Activated B cell treated with CpG ODN at 0.5 μM for 24 hours (primary cell): ENCODE data around the gene MPPED1. TPM values are rescaled to one million over a fixed set of nuclear protein-coding genes. Genes with fewer than 3 reads are reported as not detected.

Experiments
- ATAC-seq: fragments of 200-7000 bp; cut with Tn5 transposase; one replicate; pipeline ENCODE4 v1.10.0; 2021; ENCODE audit warnings: low read depth, mild to moderate bottlenecking, moderate library complexity
- CTCF ChIA-PET: fragments of 350-600 bp; sonication (Branson Sonifier 250); formaldehyde crosslinking; loops from one replicate; lab custom pipeline; 2021; ENCODE audit warnings: antibody characterized with exemption; lab: Charles Lee
- POLR2A ChIA-PET: fragments of 350-600 bp; sonication (Branson Sonifier 250); formaldehyde crosslinking; loops from one replicate; lab custom pipeline; 2021; ENCODE audit warnings: antibody characterized with exemption; lab: Charles Lee
- DNase-seq: peaks from one replicate; pipeline ENCODE4 v3.0.0; 2022
- H3K27ac Mint-ChIP-seq: one replicate; pipeline ENCODE4 v1.8.0; 2020; ENCODE audit warnings: mixed read lengths
- H3K27me3 Mint-ChIP-seq: one replicate; pipeline ENCODE4 v1.8.0; 2021; ENCODE audit warnings: mixed read lengths
- H3K36me3 Mint-ChIP-seq: one replicate; pipeline ENCODE4 v1.8.0; 2021; ENCODE audit warnings: low read depth, mixed read lengths
- H3K4me1 Mint-ChIP-seq: one replicate; pipeline ENCODE4 v1.8.0; 2021; ENCODE audit warnings: mixed read lengths
- H3K4me3 Mint-ChIP-seq: one replicate; pipeline ENCODE4 v1.8.0; 2020; ENCODE audit warnings: mild to moderate bottlenecking, mixed read lengths
- H3K9me3 Mint-ChIP-seq: one replicate; pipeline ENCODE4 v1.8.0; 2020; ENCODE audit warnings: mixed read lengths
- CTCF ChIP-seq: fragments of 200-600 bp; IDR thresholded peaks from one replicate; pipeline ENCODE4 v1.8.0; 2022; ENCODE audit warnings: antibody characterized with exemption, mild to moderate bottlenecking
- intact Hi-C: fragments of 100-400 bp; cut with micrococcal nuclease; formaldehyde crosslinking; loops from one replicate; pipeline ENCODE4 v1.15.1; 2024
- total RNA-seq: library from RNA; stranded (reverse); gene quantifications from 2 replicates; pipeline ENCODE4 v1.2.3, GENCODE V29; 2022

MPPED1 gene
- total RNA-seq, 1 donor from 2014 or later = not detected

GRCh38 chr22:43502306-43502874, 90.6 kb downstream of the MPPED1 start:
- ATAC-seq = no peak
- no peak overlapping the region for H3K4me3 Mint-ChIP-seq
- intact Hi-C loops = no loop called here

GRCh38 chr22:43504068-43504467, 92.3 kb downstream of the MPPED1 start:
- intact Hi-C loops = no loop called here
- Mint-ChIP-seq H3K27ac (no peak overlapping the region), H3K27me3 (no peaks in the 10 kb centered on the region), H3K4me1 (no peaks in the 10 kb centered on the region), H3K4me3 (no peak overlapping the region), H3K36me3 (no peaks in the 10 kb centered on the region), H3K9me3 (no peaks in the 10 kb centered on the region)
- TF ChIP-seq CTCF = no peak
- ATAC-seq (no peak), DNase-seq (no peak)
- ChIA-PET CTCF (no interaction called here), POLR2A (no interaction called here)

More at GRCh38 chr22:43502306-43502874, 90.6 kb downstream of the MPPED1 start:
- no peak for DNase-seq
- Mint-ChIP-seq H3K27ac (no peak overlapping the region), H3K36me3 (no peaks in the 10 kb centered on the region), H3K27me3 (no peaks in the 10 kb centered on the region), H3K9me3 (no peaks in the 10 kb centered on the region), H3K4me1 (no peaks in the 10 kb centered on the region)
- ChIA-PET POLR2A (no interaction called here), CTCF (no interaction called here)
- no peak for TF ChIP-seq CTCF

- TF ChIP-seq CTCF = no peak
- intact Hi-C loops = no loop called here
- ATAC-seq (no peak), DNase-seq (no peak)
- Mint-ChIP-seq H3K4me1 (no peaks in the 10 kb centered on the region), H3K4me3 (no peak overlapping the region), H3K9me3 (no peaks in the 10 kb centered on the region), H3K27me3 (no peaks in the 10 kb centered on the region), H3K27ac (no peak overlapping the region), H3K36me3 (no peaks in the 10 kb centered on the region)
- POLR2A ChIA-PET = no interaction called here
- CTCF ChIA-PET = no interaction called here
Measured at GRCh38 chr22:43504666-43505261, 93.0 kb downstream of the MPPED1 start.

GRCh38 chr22:43505423-43505822, 93.6 kb downstream of the MPPED1 start:
- H3K4me3 Mint-ChIP-seq = no peak overlapping the region

GRCh38 chr22:43505896-43506295, 94.1 kb downstream of the MPPED1 start:
- no peak overlapping the region for H3K27ac Mint-ChIP-seq
- no peak for TF ChIP-seq CTCF
- POLR2A ChIA-PET = no interaction called here
- H3K4me3 Mint-ChIP-seq = no peak overlapping the region
- H3K36me3 Mint-ChIP-seq = no peaks in the 10 kb centered on the region
- CTCF ChIA-PET = no interaction called here
- H3K27me3 Mint-ChIP-seq = no peaks in the 10 kb centered on the region
- H3K4me1 Mint-ChIP-seq = no peaks in the 10 kb centered on the region
- ATAC-seq (no peak), DNase-seq (no peak)
- intact Hi-C loops = no loop called here
- H3K9me3 Mint-ChIP-seq = no peaks in the 10 kb centered on the region

More at GRCh38 chr22:43505423-43505822, 93.6 kb downstream of the MPPED1 start:
- ATAC-seq (no peak), DNase-seq (no peak)
- H3K27me3 Mint-ChIP-seq = no peaks in the 10 kb centered on the region
- CTCF ChIA-PET = no interaction called here
- TF ChIP-seq CTCF = no peak
- no peaks in the 10 kb centered on the region for H3K36me3 Mint-ChIP-seq
- H3K9me3 Mint-ChIP-seq = no peaks in the 10 kb centered on the region
- POLR2A ChIA-PET = no interaction called here
- H3K27ac Mint-ChIP-seq = no peak overlapping the region
- no peaks in the 10 kb centered on the region for H3K4me1 Mint-ChIP-seq
- intact Hi-C loops = no loop called here
